HTR-8/SVneo (cell line): Measurements from ENCODE around the gene SPOPL.
"Not testable (repeated sequence)": the region's sequence is repeated elsewhere in the genome, so short reads cannot be mapped to it uniquely, and the experiment has no call there.

ENCODE experiments used
- DNase-seq: peaks from one replicate; pipeline ENCODE4 v3.0.0; 2011; ENCODE audit warnings: low spot score, mixed read lengths; ENCODE audit not compliant: insufficient read length
- FAIRE-seq: peaks from 2 replicates; lab custom pipeline; 2011; peaks lifted over from hg19 to GRCh38; lab: Jason Lieb, UNC

Gene SPOPL

GRCh38 chr2:138522556-138522955, 21.0 kb downstream of the SPOPL start:
- FAIRE-seq (no peak), DNase-seq (no peak)

DNA sequence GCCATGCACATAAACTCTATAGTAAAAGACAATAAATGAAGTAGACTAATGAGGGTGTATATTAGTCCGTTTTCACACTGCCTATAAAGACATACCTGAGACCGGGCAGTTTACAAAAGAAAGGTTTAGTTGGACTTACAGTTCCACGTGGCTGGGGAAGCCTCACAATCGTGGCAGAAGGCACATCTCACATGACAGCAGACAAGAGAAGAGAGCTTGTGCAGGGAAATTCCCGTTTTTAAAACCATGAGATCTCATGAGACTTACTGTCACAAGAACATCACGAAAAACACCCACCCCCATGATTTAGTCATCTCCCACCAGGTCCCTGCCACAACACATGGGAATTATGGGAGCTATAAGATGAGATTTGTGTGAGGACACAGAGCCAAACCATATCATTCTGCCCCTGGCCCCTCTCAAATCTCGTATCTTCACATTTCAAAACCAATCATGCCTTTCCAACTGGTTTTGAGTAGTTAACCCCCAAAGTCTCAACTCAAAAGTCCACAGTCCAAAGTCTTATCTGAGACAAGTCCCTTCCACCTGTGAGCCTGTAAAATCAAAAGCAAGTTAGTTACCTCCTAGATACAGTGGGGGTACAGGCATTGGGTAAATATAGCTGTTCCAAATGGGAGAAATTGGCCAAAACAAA, 21.6 kb downstream of the SPOPL start:
- FAIRE-seq, DNase-seq: not testable (repeated sequence)

GRCh38 chr2:138523673-138524042, 22.1 kb downstream of the SPOPL start:
- DNase-seq, FAIRE-seq: not testable (repeated sequence)

GRCh38 chr2:138524353-138524752, 22.8 kb downstream of the SPOPL start:
- not testable (repeated sequence) for FAIRE-seq, DNase-seq

GRCh38 chr2:138531913-138532312, 30.3 kb downstream of the SPOPL start:
- FAIRE-seq, result no peak

DNA sequence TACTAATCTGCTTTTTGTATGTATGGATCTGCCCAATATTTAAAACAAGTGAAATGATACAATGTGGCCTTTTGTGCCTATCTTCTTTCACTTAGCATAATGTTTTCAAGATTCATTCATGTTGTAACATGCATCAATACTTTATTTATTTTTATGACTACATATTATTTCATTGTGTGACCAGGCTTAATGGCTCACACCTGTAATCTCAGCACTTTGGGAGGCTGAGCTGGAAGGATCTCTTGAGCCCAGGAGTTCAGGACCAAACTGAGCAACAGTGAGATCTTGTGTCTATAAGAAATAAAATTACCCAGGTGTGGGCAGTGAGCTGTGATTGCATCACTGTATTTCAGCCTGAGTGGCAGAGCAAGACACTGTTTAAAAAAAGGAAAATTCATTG, 33.2 kb downstream of the SPOPL start:
- FAIRE-seq, result no peak

More at GRCh38 chr2:138531913-138532312, 30.3 kb downstream of the SPOPL start:
- DNase-seq, result no peak

GRCh38 chr2:138536302-138536701, 34.7 kb downstream of the SPOPL start:
- FAIRE-seq (no peak), DNase-seq (no peak)

More for the DNA sequence above, 33.2 kb downstream of the SPOPL start:
- DNase-seq, result no peak

GRCh38 chr2:138536740-138537139, 35.2 kb downstream of the SPOPL start:
- FAIRE-seq (no peak), DNase-seq (no peak)

GRCh38 chr2:138537170-138537915, 35.8 kb downstream of the SPOPL start:
- DNase-seq (no peak), FAIRE-seq (no peak)

DNA sequence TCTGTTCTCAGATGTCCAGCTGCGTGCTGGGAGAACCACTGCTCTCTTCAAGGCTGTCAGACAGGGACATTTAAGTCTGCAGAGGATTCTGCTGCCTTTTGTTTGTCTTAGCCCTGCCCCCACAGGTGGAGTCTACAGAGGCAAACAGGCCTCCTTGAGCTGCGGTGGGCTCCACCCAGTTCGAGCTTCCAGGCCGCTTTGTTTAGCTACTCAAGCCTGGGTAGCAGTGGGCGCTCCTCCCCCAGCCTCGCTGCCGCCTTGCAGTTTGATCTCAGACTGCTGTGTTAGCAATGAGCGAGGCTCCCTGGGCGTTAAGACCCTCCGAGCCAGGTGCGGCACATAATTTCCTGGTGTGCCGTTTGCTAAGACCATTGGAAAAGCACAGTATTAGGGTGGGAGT, 42.6 kb downstream of the SPOPL start:
- FAIRE-seq, DNase-seq: not testable (repeated sequence)

- FAIRE-seq (no peak), DNase-seq (no peak)
Measured at GRCh38 chr2:138548796-138549195, 47.2 kb downstream of the SPOPL start.

DNA sequence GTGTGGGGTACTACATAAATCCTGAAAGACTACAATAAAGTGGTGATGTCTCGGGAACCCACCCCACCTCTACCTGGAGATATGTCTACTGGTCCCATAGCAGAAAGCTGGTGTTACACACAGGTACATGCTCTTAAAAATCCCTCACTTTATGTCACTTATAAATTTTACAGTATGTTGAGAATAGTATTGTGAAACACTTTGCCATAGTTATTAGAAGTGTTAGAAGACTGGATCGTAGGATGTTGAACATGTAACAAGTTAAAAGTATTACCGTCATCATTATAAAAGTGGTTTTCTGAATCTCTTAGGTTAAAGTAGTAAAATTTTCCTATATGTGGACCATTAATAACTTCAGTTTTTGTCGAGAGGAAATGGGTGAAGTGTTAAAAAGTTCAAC, 48.6 kb downstream of the SPOPL start:
- FAIRE-seq, result no peak
- DNase-seq, result no peak

DNA sequence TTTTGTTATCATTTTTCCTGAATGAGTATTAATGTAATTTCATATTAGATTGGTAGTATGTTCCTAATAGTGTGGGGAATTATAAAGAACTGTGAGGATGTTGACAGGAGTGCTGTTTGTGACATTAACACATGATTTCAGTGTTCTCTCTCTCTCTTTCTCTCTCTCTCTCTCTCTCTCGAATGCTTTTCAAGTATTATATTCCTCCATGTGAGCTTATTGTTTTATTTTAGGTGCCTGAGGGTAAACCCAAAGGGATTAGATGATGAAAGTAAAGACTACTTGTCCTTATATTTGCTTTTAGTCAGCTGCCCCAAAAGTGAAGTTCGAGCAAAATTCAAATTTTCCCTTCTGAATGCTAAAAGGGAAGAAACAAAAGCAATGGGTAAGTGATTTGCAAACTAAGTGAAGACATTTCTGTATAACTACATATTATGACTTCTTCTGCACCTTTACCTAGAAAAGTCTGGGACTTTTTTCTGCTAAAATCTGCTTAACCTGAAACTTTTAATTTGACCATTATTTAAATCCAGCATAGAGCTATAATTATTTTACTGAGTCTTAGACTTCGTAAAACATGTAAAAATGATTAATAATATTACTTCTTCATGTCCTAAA, 49.2 kb downstream of the SPOPL start:
- no peak for FAIRE-seq
- no peak for DNase-seq

DNA sequence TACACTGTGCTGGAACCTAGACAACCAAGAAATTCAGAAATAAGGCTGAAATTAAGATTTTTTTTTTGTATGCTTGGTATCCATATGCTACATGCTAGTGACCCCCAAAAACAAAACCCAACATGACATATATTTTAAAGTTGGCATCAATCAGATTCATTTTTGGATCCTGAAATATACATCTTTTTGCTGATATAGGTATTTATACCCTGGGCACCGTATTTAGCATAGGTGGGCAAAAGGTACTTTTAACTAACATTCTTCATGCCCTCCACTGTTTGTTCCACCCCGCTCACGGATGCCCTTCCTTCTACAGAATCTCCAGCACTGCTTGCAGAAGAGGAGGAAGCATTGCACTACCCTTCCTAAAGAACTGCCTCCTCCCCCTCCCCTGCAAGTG, 52.6 kb downstream of the SPOPL start:
- FAIRE-seq, result no peak

DNA sequence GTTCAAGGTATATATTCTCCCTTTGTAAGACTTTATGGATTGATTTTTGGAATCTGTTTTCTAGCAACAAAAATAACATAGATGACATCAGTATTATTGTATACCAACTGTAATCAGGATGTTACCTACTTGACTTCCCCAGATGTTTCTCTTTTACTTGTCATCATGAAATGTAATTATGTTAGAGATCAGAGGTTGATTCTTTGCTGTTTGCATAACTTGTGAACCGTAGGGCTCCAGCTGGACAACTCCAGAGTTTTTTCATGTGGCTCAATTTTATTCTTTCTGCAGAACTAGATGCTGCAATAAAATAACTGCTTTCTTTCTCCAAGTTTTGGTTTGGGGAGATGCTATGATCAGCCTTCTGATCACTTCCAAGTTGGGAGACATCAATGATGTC, 58.1 kb downstream of the SPOPL start:
- FAIRE-seq (no peak), DNase-seq (no peak)

More for the DNA sequence above, 52.6 kb downstream of the SPOPL start:
- DNase-seq, result no peak

DNA sequence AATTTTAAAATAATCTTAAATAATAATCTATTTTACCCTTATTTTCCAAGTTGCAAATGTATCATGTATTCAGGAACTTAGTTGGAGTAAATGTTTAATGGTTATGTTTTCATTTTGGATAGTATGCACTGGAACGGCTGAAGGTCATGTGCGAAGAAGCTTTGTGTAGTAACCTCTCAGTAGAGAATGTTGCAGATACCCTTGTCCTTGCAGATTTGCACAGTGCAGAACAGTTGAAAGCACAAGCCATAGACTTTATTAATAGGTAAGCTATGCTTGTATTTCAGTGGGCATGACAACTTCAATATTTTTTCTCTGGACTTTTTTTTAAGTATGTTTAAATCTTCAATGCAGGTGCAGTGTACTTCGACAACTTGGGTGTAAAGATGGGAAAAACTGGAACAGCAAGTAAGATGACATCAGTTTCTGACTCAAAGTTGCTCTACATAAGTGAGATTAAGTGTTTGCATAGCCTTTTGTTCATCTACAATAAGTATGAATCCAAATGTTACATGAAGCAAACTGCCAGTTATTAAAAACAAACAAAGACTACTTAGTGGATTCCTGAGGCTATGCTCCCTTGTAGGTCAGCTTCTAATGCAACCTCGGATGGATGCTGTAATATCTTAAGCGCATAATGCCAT, 63.1 kb downstream of the SPOPL start:
- no peak for FAIRE-seq
- no peak for DNase-seq

- DNase-seq, result no peak
- no peak for FAIRE-seq
Measured at GRCh38 chr2:138565230-138565598, 63.6 kb downstream of the SPOPL start.

- no peak for DNase-seq
- FAIRE-seq, result no peak
Measured at GRCh38 chr2:138572318-138572717, 70.7 kb downstream of the SPOPL start.

- no peak for FAIRE-seq
- DNase-seq, result no peak
Measured at GRCh38 chr2:138577066-138577465, 75.5 kb downstream of the SPOPL start.

GRCh38 chr2:138579556-138579955, 78.0 kb downstream of the SPOPL start:
- FAIRE-seq, result no peak

DNA sequence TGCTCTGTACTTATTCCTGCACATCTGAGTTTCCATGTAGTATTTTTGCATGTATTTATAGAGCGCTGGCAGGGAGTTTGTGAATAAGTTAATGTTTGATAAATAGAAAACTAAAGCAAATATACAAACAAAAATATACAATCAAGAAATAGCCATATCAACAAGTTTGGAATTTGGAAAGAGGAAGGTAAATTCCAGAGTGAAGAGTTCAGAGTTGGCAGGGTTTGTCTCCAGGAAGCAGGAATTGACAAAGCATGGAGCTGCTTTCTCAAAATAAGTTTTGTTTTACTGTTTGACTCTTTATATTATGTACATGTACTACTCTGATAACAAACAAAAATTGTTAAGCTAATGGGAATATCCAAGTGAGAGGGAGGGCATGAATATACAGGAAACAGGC, 80.3 kb downstream of the SPOPL start:
- FAIRE-seq, result no peak
- no peak for DNase-seq

More at GRCh38 chr2:138579556-138579955, 78.0 kb downstream of the SPOPL start:
- no peak for DNase-seq
